BLaER1 treated with 17β-estradiol and CSF1 and Interleukin-3, amounts not matched to agents 10 nM and 100 nM (cell line): ENCODE results near the gene MYO9A.

Experiments
- H3K27ac ChIP-seq, 11 experiments: shearing (Covaris generic); formaldehyde crosslinking; 2 replicates each; pipeline ENCODE4 v1.8.1; 2022
- H3K27me3 ChIP-seq, 11 experiments: shearing (Covaris generic); formaldehyde crosslinking; 2 replicates each; pipeline ENCODE4 v1.8.1; 2022
- H3K36me3 ChIP-seq, 11 experiments: shearing (Covaris generic); formaldehyde crosslinking; 2 replicates each; pipeline ENCODE4 v1.8.1; 2022
- H3K4me1 ChIP-seq, 10 experiments: shearing (Covaris generic); formaldehyde crosslinking; 2 replicates each; pipeline ENCODE4 v1.8.1; 2022
- H3K4me2 ChIP-seq, 11 experiments: shearing (Covaris generic); formaldehyde crosslinking; 2 replicates each; pipeline ENCODE4 v1.8.1; 2022
- H3K4me3 ChIP-seq, 10 experiments: shearing (Covaris generic); formaldehyde crosslinking; 2 replicates each; pipeline ENCODE4 v1.8.1; 2022
- H3K9ac ChIP-seq, 11 experiments: shearing (Covaris generic); formaldehyde crosslinking; 2 replicates each; pipeline ENCODE4 v1.8.1; 2022
- H3K9me3 ChIP-seq, 11 experiments: shearing (Covaris generic); formaldehyde crosslinking; replicated peaks in 1 of 11; 2 replicates each; pipeline ENCODE4 v1.8.1; 2022
- H4K20me1 ChIP-seq, 11 experiments: shearing (Covaris generic); formaldehyde crosslinking; 2 replicates each; pipeline ENCODE4 v1.8.1; 2022
- Cebpa-rat ChIP-seq, 11 experiments: shearing (Covaris generic); IDR thresholded peaks; 2 replicates each; pipeline ENCODE4 v1.8.1; 2022

The MYO9A gene

GRCh38 chr15:71782422-71783165 lies 335.4 kb downstream of the MYO9A start:
- Histone ChIP-seq H3K4me3 (no peak overlapping the region), H3K27ac (no peak overlapping the region), H4K20me1 (no peaks in the 10 kb centered on the region), H3K9ac (no peak overlapping the region), H3K27me3 (no peaks in the 10 kb centered on the region), H3K9me3 (no peaks in the 10 kb centered on the region), H3K4me1 (peaks cover 8 to 26% (median 20%) of the 10 kb centered on the region in 10 experiments; a peak in 19 of 20 replicates), H3K4me2 (no peak overlapping the region), H3K36me3 (no peaks in the 10 kb centered on the region)
- no peak for TF ChIP-seq Cebpa-rat (IDR thresholded peaks at IDR 0.05)

- no peaks in the 10 kb centered on the region for H3K36me3 ChIP-seq
- H3K4me1 ChIP-seq, result peaks cover 8 to 31% (median 20%) of the 10 kb centered on the region in 10 experiments; a peak in 19 of 20 replicates
- H4K20me1 ChIP-seq, result no peaks in the 10 kb centered on the region
- H3K4me2 ChIP-seq, result no peak overlapping the region
- H3K27ac ChIP-seq, result no peak overlapping the region
- no peaks in the 10 kb centered on the region for H3K27me3 ChIP-seq
- no peaks in the 10 kb centered on the region for H3K9me3 ChIP-seq
- no peak overlapping the region for H3K4me3 ChIP-seq
- H3K9ac ChIP-seq, result no peak overlapping the region
- TF ChIP-seq Cebpa-rat (IDR thresholded peaks at IDR 0.05), result no peak
These were observed 336.0 kb downstream of the MYO9A start for GRCh38 chr15:71781965-71782265.

DNA sequence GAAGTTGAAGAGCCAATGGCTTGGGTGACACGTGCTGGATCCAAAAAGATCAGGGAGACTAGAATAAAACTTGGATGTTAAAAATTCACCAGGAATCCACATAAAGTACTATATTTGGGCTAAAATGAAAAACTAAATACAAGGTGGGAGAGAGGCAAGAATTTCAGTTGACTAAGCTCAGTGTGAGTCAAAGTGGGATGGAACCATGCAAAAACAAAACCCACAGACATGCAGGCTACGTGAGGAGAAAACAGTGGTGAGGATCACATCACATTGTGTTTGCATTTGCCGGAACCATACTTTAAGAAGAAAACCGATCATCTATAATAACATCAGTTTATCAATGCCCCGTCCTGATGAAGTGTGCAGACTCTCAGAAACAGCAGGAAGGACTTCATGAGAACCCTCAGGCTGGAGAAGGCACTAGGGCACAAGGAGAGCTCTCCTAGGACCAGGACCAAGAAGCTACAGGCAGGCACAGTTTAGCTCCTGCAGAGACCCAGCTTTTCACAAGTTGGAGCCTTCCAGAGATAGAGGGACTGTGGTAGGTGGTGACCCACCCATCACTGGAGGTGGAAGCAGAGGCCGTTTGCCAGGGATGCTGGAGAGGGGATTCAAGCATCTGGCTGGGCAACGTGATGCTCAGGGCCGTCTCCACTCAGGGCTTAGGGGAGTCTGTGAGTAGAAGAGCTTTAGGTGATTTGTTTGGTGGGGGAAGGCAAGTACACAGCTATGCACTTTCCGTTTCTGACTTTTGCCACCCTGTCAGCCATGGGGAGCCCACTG lies 336.6 kb downstream of the MYO9A start:
- no peak for TF ChIP-seq Cebpa-rat (IDR thresholded peaks at IDR 0.05)
- H4K20me1 ChIP-seq, result no peaks in the 10 kb centered on the region
- no peak overlapping the region; a peak in 1 of 22 replicates for H3K27ac ChIP-seq
- H3K4me1 ChIP-seq, result peaks cover 8 to 30% (median 20%) of the 10 kb centered on the region in 10 experiments; a peak in 19 of 20 replicates
- H3K27me3 ChIP-seq, result no peaks in the 10 kb centered on the region
- no peak overlapping the region for H3K4me3 ChIP-seq
- no peaks in the 10 kb centered on the region for H3K9me3 ChIP-seq
- H3K36me3 ChIP-seq, result no peaks in the 10 kb centered on the region
- H3K4me2 ChIP-seq, result peak overlapping the region in 4 of 11 experiments; percentile 56 to 67 (median 62); a peak in 3 of 22 replicates
- H3K9ac ChIP-seq, result no peak overlapping the region

GRCh38 chr15:71780115-71780976 lies 337.6 kb downstream of the MYO9A start:
- no peaks in the 10 kb centered on the region for H3K9me3 ChIP-seq
- no peaks in the 10 kb centered on the region for H4K20me1 ChIP-seq
- H3K4me1 ChIP-seq, result peaks cover 8 to 23% (median 17%) of the 10 kb centered on the region in 10 experiments; a peak in 19 of 20 replicates
- no peaks in the 10 kb centered on the region for H3K27me3 ChIP-seq
- no peak for TF ChIP-seq Cebpa-rat (IDR thresholded peaks at IDR 0.05)
- H3K9ac ChIP-seq, result peak overlapping the region in 8 of 11 experiments; percentile 36 to 65 (median 44); a peak in 12 of 22 replicates
- peak overlapping the region; percentile 47 to 82 (median 61) for H3K4me2 ChIP-seq
- H3K4me3 ChIP-seq, result peak overlapping the region in 1 of 10 experiments; percentile 7; a peak in 4 of 20 replicates
- H3K36me3 ChIP-seq, result no peaks in the 10 kb centered on the region
- H3K27ac ChIP-seq, result peak overlapping the region in 10 of 11 experiments; percentile 4 to 69 (median 58); a peak in 20 of 22 replicates

DNA sequence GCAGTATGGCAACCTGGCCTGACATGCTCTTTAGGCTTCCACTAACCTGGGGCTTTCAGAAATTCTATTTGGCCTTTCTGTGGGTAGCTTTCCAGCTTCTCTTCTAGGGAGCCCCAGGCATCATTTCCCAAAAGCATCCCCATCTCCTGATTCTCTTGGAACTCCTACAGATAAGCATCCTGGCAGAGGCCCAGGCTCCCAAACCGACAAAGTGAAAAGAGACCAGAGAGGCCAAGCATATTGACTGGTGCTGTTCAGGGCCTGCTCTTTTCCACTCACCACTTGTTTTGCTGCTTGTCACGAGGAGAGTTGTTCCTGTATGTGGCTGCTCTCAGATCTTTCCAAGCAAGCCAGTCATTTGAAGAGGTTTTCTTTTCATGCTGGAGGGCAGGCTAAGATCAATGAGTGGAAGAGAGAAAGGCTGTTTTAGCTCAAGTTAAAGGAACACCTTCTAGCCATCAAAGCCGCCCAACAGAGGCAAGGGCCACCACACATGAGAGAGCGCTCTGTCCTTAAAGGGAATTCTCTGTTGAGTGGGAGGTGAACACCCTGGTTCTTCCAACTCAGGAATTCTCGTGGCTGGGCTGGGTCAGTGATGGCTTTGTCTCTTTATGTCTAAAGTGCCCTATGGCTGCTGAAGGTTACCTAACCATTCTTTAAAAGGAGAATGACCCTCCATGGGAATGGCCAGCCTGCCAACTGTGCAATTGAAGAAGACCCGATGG lies 338.7 kb downstream of the MYO9A start:
- Histone ChIP-seq H3K27me3 (no peaks in the 10 kb centered on the region), H3K27ac (peak overlapping the region in 5 of 11 experiments; percentile 2 to 68 (median 62); a peak in 4 of 22 replicates), H3K9ac (no peak overlapping the region), H4K20me1 (no peaks in the 10 kb centered on the region), H3K9me3 (no peaks in the 10 kb centered on the region), H3K4me2 (peak overlapping the region in 8 of 11 experiments; percentile 47 to 82 (median 58); a peak in 12 of 22 replicates), H3K36me3 (no peaks in the 10 kb centered on the region), H3K4me1 (peaks cover 8 to 23% (median 17%) of the 10 kb centered on the region in 10 experiments; a peak in 19 of 20 replicates), H3K4me3 (no peak overlapping the region)
- no peak for TF ChIP-seq Cebpa-rat (IDR thresholded peaks at IDR 0.05)

GRCh38 chr15:71777216-71777943 lies 340.6 kb downstream of the MYO9A start:
- H3K9me3 ChIP-seq, result no peaks in the 10 kb centered on the region
- no peak overlapping the region for H3K4me3 ChIP-seq
- no peak overlapping the region for H3K27ac ChIP-seq
- no peak for TF ChIP-seq Cebpa-rat (IDR thresholded peaks at IDR 0.05)
- no peak overlapping the region for H3K4me2 ChIP-seq
- peaks cover 8 to 23% (median 17%) of the 10 kb centered on the region in 10 experiments; a peak in 19 of 20 replicates for H3K4me1 ChIP-seq
- H3K36me3 ChIP-seq, result no peaks in the 10 kb centered on the region
- no peaks in the 10 kb centered on the region for H3K27me3 ChIP-seq
- no peak overlapping the region for H3K9ac ChIP-seq
- no peaks in the 10 kb centered on the region for H4K20me1 ChIP-seq

GRCh38 chr15:71776304-71776703 lies 341.6 kb downstream of the MYO9A start:
- no peak overlapping the region for H3K4me2 ChIP-seq
- H3K27me3 ChIP-seq, result no peaks in the 10 kb centered on the region
- no peak overlapping the region for H3K9ac ChIP-seq
- H3K27ac ChIP-seq, result no peak overlapping the region
- no peaks in the 10 kb centered on the region for H4K20me1 ChIP-seq
- peaks cover 8 to 23% (median 17%) of the 10 kb centered on the region in 10 experiments; a peak in 19 of 20 replicates for H3K4me1 ChIP-seq
- no peak overlapping the region for H3K4me3 ChIP-seq
- H3K36me3 ChIP-seq, result no peaks in the 10 kb centered on the region
- no peak for TF ChIP-seq Cebpa-rat (IDR thresholded peaks at IDR 0.05)
- H3K9me3 ChIP-seq, result no peaks in the 10 kb centered on the region

DNA sequence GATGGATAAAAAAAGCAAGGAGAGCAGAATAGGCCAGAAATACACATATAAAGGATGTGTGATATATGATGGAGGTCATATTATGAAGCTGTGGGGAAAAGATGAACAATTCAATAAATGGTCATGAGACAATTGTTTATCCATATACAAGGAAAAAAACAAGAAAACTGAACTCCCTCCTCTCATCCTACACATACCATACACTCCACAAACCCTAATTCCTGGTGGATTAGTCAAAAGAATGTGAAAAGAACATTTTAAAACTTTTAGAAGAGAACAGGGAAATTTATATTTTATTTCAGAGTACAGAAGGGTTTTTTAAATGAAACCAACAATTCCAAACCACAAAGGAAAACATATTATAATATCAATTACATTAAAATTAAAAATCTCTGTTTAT lies 342.1 kb downstream of the MYO9A start:
- Histone ChIP-seq H3K27ac (no peak overlapping the region), H3K4me1 (peaks cover 8 to 23% (median 15%) of the 10 kb centered on the region in 10 experiments; a peak in 19 of 20 replicates), H4K20me1 (no peaks in the 10 kb centered on the region), H3K36me3 (no peaks in the 10 kb centered on the region), H3K9me3 (no peaks in the 10 kb centered on the region), H3K4me3 (no peak overlapping the region), H3K9ac (no peak overlapping the region), H3K4me2 (no peak overlapping the region), H3K27me3 (no peaks in the 10 kb centered on the region)
- no peak for TF ChIP-seq Cebpa-rat (IDR thresholded peaks at IDR 0.05)
